Psoas muscle (tissue), 8 donors: ENCODE results near the gene MAPT. TPM values are rescaled to one million over a fixed set of nuclear protein-coding genes. Genes with fewer than 3 reads are reported as not detected.
A peak's percentile ranks its signal among the peaks of the same experiment; 100 is the strongest.

Source experiments
- ATAC-seq, 4 donors: fragments of 200-7000 bp; cut with Tn5 transposase; one replicate each; pipeline ENCODE4 v1.9.1; 2020; ENCODE audit warnings: moderate library complexity in 3 of 4, mild to moderate bottlenecking in 2 of 4
- DNase-seq, 2 donors: peaks; one replicate each; pipeline ENCODE4 v3.0.0-alpha.2; 2020
- H3K27ac ChIP-seq: fragments of 200-600 bp; one replicate; pipeline ENCODE4 v1.8.0; 2022
- H3K27me3 ChIP-seq, 3 donors: fragments of 200-600 bp in 1 of 3; one replicate each; pipeline versions ENCODE4 v1.6.1 to v1.8.0; 2013 to 2022; ENCODE audit warnings: low read length in 2 of 3, mild to moderate bottlenecking in 2 of 3, moderate library complexity in 1 of 3; ENCODE audit not compliant: insufficient read depth in 3 of 3
- H3K36me3 ChIP-seq, 2 donors: fragments of 200-600 bp in 1 of 2; one replicate each; pipeline versions ENCODE4 v1.6.1 to v1.8.0; 2013 to 2022; ENCODE audit warnings: low read depth in 1 of 2, mild to moderate bottlenecking in 1 of 2, moderate library complexity in 1 of 2; ENCODE audit not compliant: insufficient read depth in 1 of 2
- H3K4me1 ChIP-seq: fragments of 200-600 bp; one replicate; pipeline ENCODE4 v1.8.0; 2022
- H3K4me3 ChIP-seq: fragments of 200-600 bp; one replicate; pipeline ENCODE4 v1.8.0; 2022; ENCODE audit warnings: mild to moderate bottlenecking
- H3K9me3 ChIP-seq: fragments of 200-600 bp; one replicate; pipeline ENCODE4 v1.8.0; 2022
- CTCF ChIP-seq: fragments of 200-600 bp; IDR thresholded peaks from one replicate; pipeline ENCODE4 v1.8.0; 2022; ENCODE audit warnings: antibody characterized with exemption
- WGBS, 3 donors: extraction: QIAGEN DNeasy Blood & Tissue Kit; methylation state at CpG; one replicate each; pipeline versions ENCODE4 v1.1.6 to v1.1.7; 2013; 5-methylcytosine and 5-hydroxymethylcytosine counted together
- intact Hi-C, 2 donors: fragments of 100-400 bp; cut with DNase I; formaldehyde crosslinking; loops; one replicate each; pipeline versions ENCODE4 v1.11.0 to v1.14.2; 2022
- polyA plus RNA-seq, 3 donors: library from polyadenylated mRNA; stranded (reverse); fragments of 200-250 nt; gene quantifications; one replicate each; pipeline ENCODE4 v1.2.3, GENCODE V29; 2013
- total RNA-seq, 4 donors: library from RNA; stranded (reverse); fragmentation: NEBNext Ultra II Directional in 2 of 4; extraction: Animal tissue kit (Norgen Biotek cat#: 25700) in 2 of 4; gene quantifications; one replicate each; pipeline versions ENCODE4 v1.2.1 to v1.2.4, GENCODE V29; 2021 to 2023
- donor health status: healthy with polysubstance abuse.
- donor health status: DM: no; HTN: no; CAD: no; lungs with moderate emphysema.
- donor health status: Bipolar disorder and iron deficiency.
- donor health status: healthy.
- donor health status: DM: yes; HTN: yes; CAD: no.
- donor health status: DM: no; HTN: no; CAD: no.
- donor health status: DM: no; HTN: no; CAD: no.
- donor health status: DM: yes; HTN: yes; CAD: no.

The MAPT gene
- total and polyA plus RNA-seq, 7 donors = 16.0 to 253 (median 104) TPM

GRCh38 chr17:46049656-46050055 lies 155.3 kb downstream of the MAPT start:
- intact Hi-C loops = no loop called here
- no peak for TF ChIP-seq CTCF
- ATAC-seq = no peak

DNA sequence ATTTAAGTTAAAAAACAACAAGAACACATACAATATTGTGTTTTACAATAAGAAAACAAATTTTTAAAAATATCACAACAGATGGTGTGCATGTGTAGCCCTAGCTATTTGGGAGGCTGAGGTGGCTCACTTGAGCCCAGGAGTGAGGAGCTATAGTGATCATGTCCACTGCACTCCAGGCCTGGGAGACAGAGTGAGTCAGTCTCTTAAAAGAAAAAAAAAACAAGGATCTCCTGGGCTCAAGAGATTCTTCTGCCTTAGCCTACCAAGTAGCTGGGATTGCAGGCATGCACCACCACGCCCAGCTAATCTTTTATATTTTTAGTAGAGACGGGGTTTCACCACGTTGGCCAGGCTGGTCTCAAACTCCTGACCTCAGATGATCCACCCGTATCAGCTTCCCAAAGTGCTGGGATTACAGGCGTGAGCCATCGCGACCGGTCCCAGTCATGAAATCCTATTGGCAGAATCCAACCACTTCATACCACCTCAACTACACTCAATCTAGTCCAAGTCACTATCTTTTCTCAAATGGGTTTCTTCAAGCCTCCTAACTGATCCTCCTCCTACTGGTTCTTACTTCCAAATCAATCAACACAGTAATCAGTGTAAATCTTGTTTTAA lies 159.7 kb downstream of the MAPT start:
- TF ChIP-seq CTCF = no peak
- intact Hi-C loops = no loop called here
- peak overlapping the region; percentile 7 for H3K27ac ChIP-seq
- no peaks in the 10 kb centered on the region for H3K27me3 ChIP-seq
- DNase-seq (no peak), ATAC-seq (peak; percentile 51 to 78 (median 66))
- no peaks in the 10 kb centered on the region for H3K9me3 ChIP-seq
- H3K36me3 ChIP-seq = peaks cover 5 to 19% of the 10 kb centered on the region in 2 donors
- no peak overlapping the region for H3K4me3 ChIP-seq
- peaks cover 34% of the 10 kb centered on the region for H3K4me1 ChIP-seq
- whole genome bisulfite sequencing, 3 donors = 31 to 48% (median 33%) methylated on average over 8 of the region's 8 CpGs

More at GRCh38 chr17:46049656-46050055, 155.3 kb downstream of the MAPT start:
- Histone ChIP-seq H3K36me3 (peaks cover 5 to 49% of the 10 kb centered on the region in 2 donors), H3K27me3 (no peaks in the 10 kb centered on the region), H3K9me3 (no peaks in the 10 kb centered on the region), H3K27ac (no peak overlapping the region), H3K4me1 (peaks cover 33% of the 10 kb centered on the region), H3K4me3 (no peak overlapping the region)
- no peak for DNase-seq
- WGBS, 3 donors = 96 to 97% (median 97%) methylated on average over 5 of the region's 5 CpGs

DNA sequence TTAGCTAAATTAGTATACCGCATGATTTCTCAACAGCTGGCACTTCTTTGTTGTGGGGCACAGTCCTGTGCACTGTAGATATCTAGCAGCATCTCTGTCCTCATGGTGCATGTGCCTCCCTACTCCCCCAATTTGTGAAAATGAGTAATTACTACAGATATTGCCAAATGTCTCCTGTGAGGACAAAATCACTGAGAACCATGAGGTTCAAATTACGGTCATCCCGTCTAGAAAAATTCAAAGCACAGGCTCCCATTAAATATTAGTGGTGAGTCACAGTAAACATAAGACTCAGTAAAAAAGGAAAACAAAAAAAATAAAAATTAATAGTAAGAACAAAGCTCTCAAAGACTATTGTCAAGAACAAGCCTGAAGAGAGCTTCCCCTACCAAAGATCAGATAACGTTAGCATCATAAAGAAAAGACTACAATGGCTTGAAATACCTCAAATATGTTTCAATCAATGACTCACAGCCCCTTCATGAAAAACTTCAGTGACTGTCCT lies 162.5 kb downstream of the MAPT start:
- H3K4me1 ChIP-seq = peaks cover 38% of the 10 kb centered on the region
- intact Hi-C loops = no loop called here
- no peaks in the 10 kb centered on the region for H3K36me3 ChIP-seq
- H3K9me3 ChIP-seq = no peaks in the 10 kb centered on the region
- WGBS, 3 donors = 42 to 60% (median 50%) methylated on average over 4 of the region's 4 CpGs
- H3K27ac ChIP-seq = peak overlapping the region; percentile 1
- peak in 3 of 4 donors; percentile 23 to 42 (median 42) for ATAC-seq
- TF ChIP-seq CTCF = no peak
- no peaks in the 10 kb centered on the region for H3K27me3 ChIP-seq
- no peak overlapping the region for H3K4me3 ChIP-seq
- DNase-seq = no peak

DNA sequence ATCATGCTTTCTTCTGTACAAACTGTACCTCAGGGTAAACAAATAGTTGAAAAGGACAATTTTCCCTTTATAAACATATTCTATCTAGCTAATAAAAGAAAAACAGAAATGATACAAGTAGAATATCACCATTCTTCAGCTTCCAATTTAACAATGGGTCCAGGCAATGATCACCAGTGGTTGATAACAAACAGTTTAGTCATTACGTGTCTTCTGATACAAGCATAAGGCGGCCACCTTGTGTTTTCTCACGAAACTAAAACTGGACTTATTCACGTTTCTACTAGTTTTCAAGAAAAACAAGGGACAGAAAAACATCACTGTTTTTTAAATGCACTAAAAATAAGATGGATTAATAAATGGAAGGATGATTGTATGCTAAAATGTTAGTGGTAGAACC lies 163.0 kb downstream of the MAPT start:
- no peak for TF ChIP-seq CTCF
- H3K4me1 ChIP-seq = peaks cover 38% of the 10 kb centered on the region
- intact Hi-C loops = no loop called here
- no peaks in the 10 kb centered on the region for H3K9me3 ChIP-seq
- H3K36me3 ChIP-seq = no peaks in the 10 kb centered on the region
- H3K4me3 ChIP-seq = no peak overlapping the region
- no peaks in the 10 kb centered on the region for H3K27me3 ChIP-seq
- H3K27ac ChIP-seq = peak overlapping the region; percentile 1
- ATAC-seq (no peak), DNase-seq (no peak)
- WGBS, 3 donors = 92 to 96% (median 93%) methylated on average over 4 of the region's 4 CpGs
